ENCODE results near the gene SNRPA. TPM values are rescaled to one million over a fixed set of nuclear protein-coding genes. Genes with fewer than 3 reads are reported as not detected.
"Not testable (repeated sequence)": the region's sequence is repeated elsewhere in the genome, so short reads cannot be mapped to it uniquely, and the experiment has no call there.

Gene SNRPA
- total RNA-seq, 2 donors from 2014 or later = 70.3 to 92.2 TPM

GRCh38 chr19:40811478-40812341 is 60.7 kb downstream of the SNRPA start:
- H3K27ac ChIP-seq = peak overlapping the region; percentile 53 to 55
- intact Hi-C loops (cut with DNase I) = no loop called here
- TF ChIP-seq CTCF (IDR thresholded peaks at IDR 0.05) = no peak
- no peak for TF ChIP-seq POLR2AphosphoS5 (IDR thresholded peaks at IDR 0.05)
- no peak for TF ChIP-seq POLR2A (IDR thresholded peaks at IDR 0.05)
- no peaks in the 10 kb centered on the region for H3K27me3 ChIP-seq (replicated peaks; ENCODE audit: insufficient read depth)
- 23% methylated on average over 35 of the region's 35 CpGs for WGBS
- H3K4me3 ChIP-seq = peak overlapping the region in 1 of 2 donors; percentile 29
- DNase-seq (ENCODE audit: low spot score) = no peak
- no peaks in the 10 kb centered on the region for H3K36me3 ChIP-seq
- H3K9me3 ChIP-seq = no peaks in the 10 kb centered on the region
- peaks cover 11% of the 10 kb centered on the region for H3K4me1 ChIP-seq (replicated peaks)

GRCh38 chr19:40812571-40812970 is 61.6 kb downstream of the SNRPA start:
- H3K4me3 ChIP-seq; H3K36me3 ChIP-seq; DNase-seq (ENCODE audit: low spot score); H3K4me1 ChIP-seq (replicated peaks); H3K9me3 ChIP-seq; intact Hi-C loops (cut with DNase I); H3K27me3 ChIP-seq (replicated peaks; ENCODE audit: insufficient read depth): not testable (repeated sequence)
- peak overlapping the region; percentile 56 to 57 for H3K27ac ChIP-seq
- WGBS = 76% methylated on average over 7 of the region's 7 CpGs

DNA sequence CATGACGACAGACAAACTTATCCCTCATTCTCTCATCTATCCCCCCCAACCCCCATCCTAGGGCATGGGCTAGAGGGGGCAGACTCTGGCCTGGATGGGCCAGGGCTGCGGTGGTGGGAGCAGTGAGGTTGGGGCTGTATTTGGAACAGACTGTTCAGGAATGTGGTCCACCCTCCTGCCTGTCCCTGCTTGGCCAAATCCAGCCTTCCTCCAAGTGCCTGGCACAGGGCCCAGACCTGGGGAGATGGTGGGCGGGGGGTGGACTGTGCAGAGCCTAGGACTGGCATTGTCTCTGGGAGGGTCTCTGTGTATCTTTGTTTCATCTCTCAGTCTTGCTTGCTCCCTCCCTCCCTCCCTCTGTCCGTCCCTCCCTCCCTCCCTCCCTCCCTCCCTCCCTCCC is 62.2 kb downstream of the SNRPA start:
- no peaks in the 10 kb centered on the region for H3K36me3 ChIP-seq
- peak overlapping the region; percentile 56 to 57 for H3K27ac ChIP-seq
- 9% methylated on average over 4 of the region's 4 CpGs for WGBS
- no peak overlapping the region for H3K4me3 ChIP-seq
- no peaks in the 10 kb centered on the region for H3K27me3 ChIP-seq (replicated peaks; ENCODE audit: insufficient read depth)
- intact Hi-C loops (cut with DNase I) = no loop called here
- DNase-seq (ENCODE audit: low spot score) = peak; percentile 53
- H3K4me1 ChIP-seq (replicated peaks) = peaks cover 4% of the 10 kb centered on the region
- no peak for TF ChIP-seq CTCF (IDR thresholded peaks at IDR 0.05)
- no peak for TF ChIP-seq POLR2AphosphoS5 (IDR thresholded peaks at IDR 0.05)
- no peak for TF ChIP-seq POLR2A (IDR thresholded peaks at IDR 0.05)
- no peaks in the 10 kb centered on the region for H3K9me3 ChIP-seq

Small RNAs within 50 kb of the gene (small RNA-seq; reads per million reads assigned to genes)
- 0 reads per million in 2 donors for gene RNU6-195P

Other genes starting within 250 kb of the SNRPA start
- gene SHKBP1, start 174.3 kb upstream of the SNRPA start, total RNA-seq = 10 to 100 TPM; 54.6 to 91.6 TPM
- gene LTBP4, start 149.8 kb upstream of the SNRPA start, total RNA-seq = 100 to 1,000 TPM; 160 to 500 TPM
- 100 to 1,000 TPM in 1 of 2 donors, 10 to 100 TPM in 1; 24.3 to 102 TPM for gene NUMBL, start 60.6 kb upstream of the SNRPA start, total RNA-seq
- gene COQ8B, start 34.3 kb upstream of the SNRPA start, total RNA-seq = 10 to 100 TPM; 61.2 to 64.4 TPM
- gene ITPKC, start 34.1 kb upstream of the SNRPA start, total RNA-seq = 10 to 100 TPM; 40.8 to 44.5 TPM
- 10 to 100 TPM in 1 of 2 donors, 1 to 10 TPM in 1; 4.4 to 25.2 TPM for gene ACTMAP, start 726 bp upstream of the SNRPA start, total RNA-seq
- gene MIA, start 24.3 kb downstream of the SNRPA start, total RNA-seq = 1 to 10 TPM; 2.7 to 5.0 TPM
- gene RAB4B, start 27.0 kb downstream of the SNRPA start, total RNA-seq = 10 to 100 TPM; 44.8 to 51.7 TPM
- 100 to 1,000 TPM in 1 of 2 donors, 10 to 100 TPM in 1; 62.6 to 213 TPM for gene EGLN2, start 48.0 kb downstream of the SNRPA start, total RNA-seq
- 1 to 10 TPM in 1 of 2 donors, not detected in 1; 1.1 TPM for gene CYP2A6, start 99.2 kb downstream of the SNRPA start, total RNA-seq
- gene CYP2A7, start 131.0 kb downstream of the SNRPA start, total RNA-seq = not detected
- not detected for gene CYP2B6, start 240.1 kb downstream of the SNRPA start, total RNA-seq